H1 (cell line): ENCODE results near the gene RRBP1. TPM values are rescaled to one million over a fixed set of nuclear protein-coding genes. Genes with fewer than 3 reads are reported as not detected.

Experiments
- ATF2 ChIP-seq: IDR thresholded peaks from 2 replicates; pipeline ENCODE4 v1.6.1; 2012; ENCODE audit warnings: low read length, inconsistent platforms
- CHD2 ChIP-seq: IDR thresholded peaks from 2 replicates; pipeline ENCODE4 v1.6.1; 2012; ENCODE audit warnings: low read length, improper control_type of control experiment
- EP300 ChIP-seq, 2 experiments: IDR thresholded peaks; 1 replicate in 1 of 2; 2 replicates in 1 of 2; pipeline ENCODE4 v1.6.1; 2011 to 2012; ENCODE audit warnings: low read depth in 2 of 2, low read length in 2 of 2, mild to moderate bottlenecking in 2 of 2, borderline replicate concordance in 1 of 2, inconsistent platforms in 1 of 2, moderate library complexity in 1 of 2
- JUN ChIP-seq: IDR thresholded peaks from 2 replicates; pipeline ENCODE4 v1.6.1; 2011; ENCODE audit warnings: low read depth, mild to moderate bottlenecking, improper control_type of control experiment, low read length
- NRF1 ChIP-seq: IDR thresholded peaks from 2 replicates; pipeline ENCODE4 v1.6.1; 2011; ENCODE audit warnings: mild to moderate bottlenecking, low read depth, low read length, improper control_type of control experiment
- PHF8 ChIP-seq: fragments of 200-600 bp; sonication (generic); conservative IDR thresholded peaks from 2 replicates; pipeline ENCODE4 v1.7.1; 2012; ENCODE audit warnings: low read depth, mild to moderate bottlenecking, inconsistent platforms, low read length, moderate library complexity
- SIX5 ChIP-seq: IDR thresholded peaks from 2 replicates; pipeline ENCODE4 v1.6.1; 2011; ENCODE audit warnings: mild to moderate bottlenecking, low read depth, low read length
- TEAD4 ChIP-seq: IDR thresholded peaks from 2 replicates; pipeline ENCODE4 v1.6.1; 2012; ENCODE audit warnings: low read depth, low read length, inconsistent platforms, mixed read lengths
- polyA plus RNA-seq, 7 experiments: library from polyadenylated mRNA; depleted of rRNA in 3 of 7; stranded (reverse) in 5 of 7; unstranded in 2 of 7; fragments of >200 nt in 5 of 7; fragments of 200-250 nt in 2 of 7; gene quantifications; 1 replicate in 5 of 7; 2 replicates in 1 of 7; 4 replicates in 1 of 7; pipeline versions ENCODE4 v1.2.1 to v1.2.3, GENCODE V29; 2011 to 2013; ENCODE audit warnings: missing spikeins in 2 of 7, mixed read lengths in 2 of 7
- total RNA-seq: library from RNA; stranded (reverse); fragmentation: NEBNext Ultra II Directional; extraction: Animal tissue kit (Norgen Biotek cat#: 25700); gene quantifications from 2 replicates; pipeline ENCODE4 v1.2.1, GENCODE V29; 2021
- TF ChIP-seq, protein P1 (sequence below): fragments of 300-600 bp; sonication (generic); IDR thresholded peaks from 2 replicates; pipeline ENCODE4 v1.7.1; 2012; ENCODE audit warnings: low read length, moderate library complexity, mild to moderate bottlenecking, inconsistent platforms; ENCODE audit not compliant: insufficient replicate concordance

RRBP1 gene
- total and polyA plus RNA-seq, 2 of the 8 experiments (the other 6 are each of a cell fraction or from before 2014, with no cell fraction given): 15.9 to 157 TPM

DNA sequence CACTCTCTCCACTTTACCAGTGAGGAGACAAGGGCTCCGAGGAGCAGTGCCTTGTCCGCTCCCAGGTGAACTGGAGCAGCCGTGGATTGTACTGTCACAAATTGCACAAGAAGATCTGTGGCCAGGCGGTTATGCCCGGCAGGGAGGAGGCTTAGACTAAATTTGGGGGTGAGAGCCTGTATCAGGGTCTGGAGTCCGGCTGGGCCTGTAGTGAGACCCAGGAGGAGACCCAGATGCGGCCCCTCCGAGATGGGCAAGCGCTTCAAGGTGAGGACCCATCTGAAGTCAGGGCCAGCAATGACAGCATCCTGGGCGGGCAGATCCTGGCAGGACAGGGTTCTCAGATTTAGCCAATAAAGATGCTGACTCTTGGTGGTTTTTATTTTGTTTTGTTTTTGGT lies 45.3 kb upstream of the RRBP1 start (continued):
- TF ChIP-seq, protein P1, sequence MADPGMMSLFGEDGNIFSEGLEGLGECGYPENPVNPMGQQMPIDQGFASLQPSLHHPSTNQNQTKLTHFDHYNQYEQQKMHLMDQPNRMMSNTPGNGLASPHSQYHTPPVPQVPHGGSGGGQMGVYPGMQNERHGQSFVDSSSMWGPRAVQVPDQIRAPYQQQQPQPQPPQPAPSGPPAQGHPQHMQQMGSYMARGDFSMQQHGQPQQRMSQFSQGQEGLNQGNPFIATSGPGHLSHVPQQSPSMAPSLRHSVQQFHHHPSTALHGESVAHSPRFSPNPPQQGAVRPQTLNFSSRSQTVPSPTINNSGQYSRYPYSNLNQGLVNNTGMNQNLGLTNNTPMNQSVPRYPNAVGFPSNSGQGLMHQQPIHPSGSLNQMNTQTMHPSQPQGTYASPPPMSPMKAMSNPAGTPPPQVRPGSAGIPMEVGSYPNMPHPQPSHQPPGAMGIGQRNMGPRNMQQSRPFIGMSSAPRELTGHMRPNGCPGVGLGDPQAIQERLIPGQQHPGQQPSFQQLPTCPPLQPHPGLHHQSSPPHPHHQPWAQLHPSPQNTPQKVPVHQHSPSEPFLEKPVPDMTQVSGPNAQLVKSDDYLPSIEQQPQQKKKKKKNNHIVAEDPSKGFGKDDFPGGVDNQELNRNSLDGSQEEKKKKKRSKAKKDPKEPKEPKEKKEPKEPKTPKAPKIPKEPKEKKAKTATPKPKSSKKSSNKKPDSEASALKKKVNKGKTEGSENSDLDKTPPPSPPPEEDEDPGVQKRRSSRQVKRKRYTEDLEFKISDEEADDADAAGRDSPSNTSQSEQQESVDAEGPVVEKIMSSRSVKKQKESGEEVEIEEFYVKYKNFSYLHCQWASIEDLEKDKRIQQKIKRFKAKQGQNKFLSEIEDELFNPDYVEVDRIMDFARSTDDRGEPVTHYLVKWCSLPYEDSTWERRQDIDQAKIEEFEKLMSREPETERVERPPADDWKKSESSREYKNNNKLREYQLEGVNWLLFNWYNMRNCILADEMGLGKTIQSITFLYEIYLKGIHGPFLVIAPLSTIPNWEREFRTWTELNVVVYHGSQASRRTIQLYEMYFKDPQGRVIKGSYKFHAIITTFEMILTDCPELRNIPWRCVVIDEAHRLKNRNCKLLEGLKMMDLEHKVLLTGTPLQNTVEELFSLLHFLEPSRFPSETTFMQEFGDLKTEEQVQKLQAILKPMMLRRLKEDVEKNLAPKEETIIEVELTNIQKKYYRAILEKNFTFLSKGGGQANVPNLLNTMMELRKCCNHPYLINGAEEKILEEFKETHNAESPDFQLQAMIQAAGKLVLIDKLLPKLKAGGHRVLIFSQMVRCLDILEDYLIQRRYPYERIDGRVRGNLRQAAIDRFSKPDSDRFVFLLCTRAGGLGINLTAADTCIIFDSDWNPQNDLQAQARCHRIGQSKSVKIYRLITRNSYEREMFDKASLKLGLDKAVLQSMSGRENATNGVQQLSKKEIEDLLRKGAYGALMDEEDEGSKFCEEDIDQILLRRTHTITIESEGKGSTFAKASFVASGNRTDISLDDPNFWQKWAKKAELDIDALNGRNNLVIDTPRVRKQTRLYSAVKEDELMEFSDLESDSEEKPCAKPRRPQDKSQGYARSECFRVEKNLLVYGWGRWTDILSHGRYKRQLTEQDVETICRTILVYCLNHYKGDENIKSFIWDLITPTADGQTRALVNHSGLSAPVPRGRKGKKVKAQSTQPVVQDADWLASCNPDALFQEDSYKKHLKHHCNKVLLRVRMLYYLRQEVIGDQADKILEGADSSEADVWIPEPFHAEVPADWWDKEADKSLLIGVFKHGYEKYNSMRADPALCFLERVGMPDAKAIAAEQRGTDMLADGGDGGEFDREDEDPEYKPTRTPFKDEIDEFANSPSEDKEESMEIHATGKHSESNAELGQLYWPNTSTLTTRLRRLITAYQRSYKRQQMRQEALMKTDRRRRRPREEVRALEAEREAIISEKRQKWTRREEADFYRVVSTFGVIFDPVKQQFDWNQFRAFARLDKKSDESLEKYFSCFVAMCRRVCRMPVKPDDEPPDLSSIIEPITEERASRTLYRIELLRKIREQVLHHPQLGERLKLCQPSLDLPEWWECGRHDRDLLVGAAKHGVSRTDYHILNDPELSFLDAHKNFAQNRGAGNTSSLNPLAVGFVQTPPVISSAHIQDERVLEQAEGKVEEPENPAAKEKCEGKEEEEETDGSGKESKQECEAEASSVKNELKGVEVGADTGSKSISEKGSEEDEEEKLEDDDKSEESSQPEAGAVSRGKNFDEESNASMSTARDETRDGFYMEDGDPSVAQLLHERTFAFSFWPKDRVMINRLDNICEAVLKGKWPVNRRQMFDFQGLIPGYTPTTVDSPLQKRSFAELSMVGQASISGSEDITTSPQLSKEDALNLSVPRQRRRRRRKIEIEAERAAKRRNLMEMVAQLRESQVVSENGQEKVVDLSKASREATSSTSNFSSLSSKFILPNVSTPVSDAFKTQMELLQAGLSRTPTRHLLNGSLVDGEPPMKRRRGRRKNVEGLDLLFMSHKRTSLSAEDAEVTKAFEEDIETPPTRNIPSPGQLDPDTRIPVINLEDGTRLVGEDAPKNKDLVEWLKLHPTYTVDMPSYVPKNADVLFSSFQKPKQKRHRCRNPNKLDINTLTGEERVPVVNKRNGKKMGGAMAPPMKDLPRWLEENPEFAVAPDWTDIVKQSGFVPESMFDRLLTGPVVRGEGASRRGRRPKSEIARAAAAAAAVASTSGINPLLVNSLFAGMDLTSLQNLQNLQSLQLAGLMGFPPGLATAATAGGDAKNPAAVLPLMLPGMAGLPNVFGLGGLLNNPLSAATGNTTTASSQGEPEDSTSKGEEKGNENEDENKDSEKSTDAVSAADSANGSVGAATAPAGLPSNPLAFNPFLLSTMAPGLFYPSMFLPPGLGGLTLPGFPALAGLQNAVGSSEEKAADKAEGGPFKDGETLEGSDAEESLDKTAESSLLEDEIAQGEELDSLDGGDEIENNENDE: no peak
- TF ChIP-seq JUN: no peak
- TF ChIP-seq SIX5: no peak
- TF ChIP-seq NRF1: no peak
- TF ChIP-seq CHD2: no peak
- no peak for TF ChIP-seq TEAD4
- no peak for TF ChIP-seq PHF8
- no peak for TF ChIP-seq ATF2
- no peak for TF ChIP-seq EP300 (IDR thresholded peaks at IDR 0.05; ENCODE audit: borderline replicate concordance in 1 of 2, low read depth in 2 of 2, low read length in 2 of 2)
